HG02973 (cell line): Measurements from ENCODE around the gene MCUR1.

Experiments
- ATAC-seq: cut with Tn5 transposase; IDR thresholded peaks from one replicate; pipeline ENCODE4 v1.9.1; 2021; ENCODE audit warnings: moderate library complexity; ENCODE audit not compliant: unreplicated experiment

The MCUR1 gene

DNA sequence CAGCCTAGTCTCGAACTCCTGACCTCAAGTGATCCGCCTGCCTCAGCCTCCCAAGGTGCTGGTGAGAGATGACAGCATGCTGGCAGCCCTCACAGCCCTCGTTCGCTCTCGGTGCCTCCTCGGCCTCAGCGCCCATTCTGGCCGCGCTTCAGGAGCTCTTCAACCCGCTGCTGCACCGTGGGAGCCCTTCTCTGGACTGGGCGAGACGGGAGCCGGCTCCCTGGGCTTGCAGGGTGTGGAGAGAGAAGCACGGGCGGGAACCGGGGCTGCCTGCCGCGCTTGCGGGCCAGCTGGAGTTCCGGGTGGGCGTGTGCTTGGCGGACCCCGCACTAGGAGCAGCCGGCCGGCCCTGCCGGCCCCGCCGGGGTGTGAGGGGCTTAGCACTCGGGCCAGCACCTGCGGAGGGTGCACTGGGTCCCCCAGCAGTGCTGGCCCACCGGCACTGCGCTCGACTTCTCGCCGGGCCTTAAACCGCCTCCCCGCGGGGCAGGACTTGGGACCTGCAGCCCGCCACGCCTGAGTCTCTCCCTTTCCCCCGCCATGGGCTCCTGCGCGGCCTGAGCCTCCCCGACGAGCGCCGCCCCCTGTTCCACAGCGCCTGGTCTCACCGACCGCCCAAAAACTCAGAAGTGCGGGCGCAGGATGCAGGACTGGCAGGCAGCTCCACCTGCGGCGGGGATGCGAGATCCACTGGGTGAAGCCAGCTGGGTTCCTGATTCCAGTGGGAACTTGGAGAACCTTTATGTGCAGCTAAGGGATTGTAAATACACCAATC is 71.2 kb downstream of the MCUR1 start:
- ATAC-seq: no peak

DNA sequence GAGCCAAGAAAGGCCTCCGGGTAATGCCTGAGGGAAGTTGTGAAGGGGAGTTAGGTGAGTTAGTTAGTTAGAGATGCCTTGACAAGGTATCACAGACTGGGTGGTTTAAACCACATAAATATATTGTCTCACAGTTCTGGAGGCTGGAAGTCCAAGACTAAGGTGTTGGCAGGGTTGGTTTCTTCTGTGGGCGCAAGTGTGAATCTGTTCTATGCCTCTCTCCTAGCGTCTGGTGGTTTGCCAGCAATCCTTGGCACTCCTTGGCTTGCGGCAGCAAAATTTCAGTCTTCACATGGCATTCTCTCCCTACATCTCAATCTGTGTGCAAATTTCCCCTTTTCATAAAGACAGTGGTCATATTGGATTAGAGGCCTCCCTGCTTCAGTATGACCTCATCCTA is 73.0 kb downstream of the MCUR1 start:
- ATAC-seq: no peak
